H1 (cell line): ENCODE data around the gene MAP7D2.

Experiments used
- EGR1 ChIP-seq: IDR thresholded peaks from 2 replicates; pipeline ENCODE4 v1.6.1; 2011; ENCODE audit warnings: low read depth, low read length, borderline replicate concordance
- JUND ChIP-seq: IDR thresholded peaks from 2 replicates; pipeline ENCODE4 v1.6.1; 2011; ENCODE audit warnings: mild to moderate bottlenecking, improper control_type of control experiment, low read length
- POLR2A ChIP-seq, 2 experiments: IDR thresholded peaks; 1 replicate in 1 of 2; 2 replicates in 1 of 2; pipeline ENCODE4 v1.6.1; 2011; ENCODE audit warnings: low read depth in 2 of 2, low read length in 2 of 2, mild to moderate bottlenecking in 2 of 2; ENCODE audit errors: control extremely low read depth in 1 of 2
- SIN3A ChIP-seq, 2 experiments: IDR thresholded peaks in 1 of 2; conservative IDR thresholded peaks in 1 of 2; 2 replicates each; pipeline ENCODE4 v1.6.1; 2011 to 2012; ENCODE audit warnings: low read length in 2 of 2, improper control_type of control experiment in 1 of 2, low read depth in 1 of 2, mild to moderate bottlenecking in 1 of 2
- TF ChIP-seq, protein P1 (sequence below): IDR thresholded peaks from 2 replicates; pipeline ENCODE4 v1.6.1; 2011; ENCODE audit warnings: low read depth, mild to moderate bottlenecking, low read length; ENCODE audit not compliant: insufficient read depth
- TF ChIP-seq, protein P2 (sequence below), 3 experiments: IDR thresholded peaks; 1 replicate in 2 of 3; 2 replicates in 1 of 3; pipeline versions ENCODE4 v1.5.1 to v1.6.1; 2011; ENCODE audit warnings: low read length in 3 of 3, mild to moderate bottlenecking in 3 of 3, inconsistent platforms in 2 of 3, low read depth in 1 of 3, moderate library complexity in 1 of 3; ENCODE audit not compliant: insufficient read depth in 1 of 3; ENCODE audit errors: control extremely low read depth in 1 of 3

DNA sequence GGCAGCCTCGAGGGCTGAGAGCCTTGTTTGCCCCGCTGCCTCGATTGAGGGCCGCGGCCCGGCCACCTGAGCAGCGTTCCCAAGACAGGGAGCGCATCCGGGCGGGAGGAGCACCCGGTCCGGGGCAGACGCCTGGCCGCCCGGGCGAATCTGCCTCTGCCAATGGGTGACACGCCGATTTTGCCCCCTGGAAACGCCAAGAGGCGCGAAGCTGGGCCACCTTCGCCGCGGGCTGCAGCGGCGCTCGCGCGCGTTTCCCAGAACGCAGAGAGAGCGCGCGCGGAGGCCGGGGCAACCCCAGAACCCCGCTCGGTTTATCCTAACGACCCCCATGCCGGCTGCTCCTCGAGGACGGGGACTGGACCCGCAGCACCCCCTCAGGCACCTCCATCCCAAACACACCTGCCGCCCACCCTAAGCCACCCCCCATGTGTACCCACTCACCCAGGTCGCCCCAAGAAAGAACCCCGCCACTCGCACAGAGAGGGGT is 575 bp downstream of the MAP7D2 start:
- TF ChIP-seq POLR2A (IDR thresholded peaks at IDR 0.05; ENCODE audit: control extremely low read depth in 1 of 2, low read depth in 2 of 2, low read length in 2 of 2), result no peak
- TF ChIP-seq SIN3A (conservative IDR thresholded peaks at IDR 0.05 in 1 of 2, IDR thresholded peaks at IDR 0.05 in 1 of 2; ENCODE audit: low read depth in 1 of 2, low read length in 2 of 2), result no peak
- TF ChIP-seq, protein P1, sequence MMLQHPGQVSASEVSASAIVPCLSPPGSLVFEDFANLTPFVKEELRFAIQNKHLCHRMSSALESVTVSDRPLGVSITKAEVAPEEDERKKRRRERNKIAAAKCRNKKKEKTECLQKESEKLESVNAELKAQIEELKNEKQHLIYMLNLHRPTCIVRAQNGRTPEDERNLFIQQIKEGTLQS, result no peak
- TF ChIP-seq, protein P2, sequence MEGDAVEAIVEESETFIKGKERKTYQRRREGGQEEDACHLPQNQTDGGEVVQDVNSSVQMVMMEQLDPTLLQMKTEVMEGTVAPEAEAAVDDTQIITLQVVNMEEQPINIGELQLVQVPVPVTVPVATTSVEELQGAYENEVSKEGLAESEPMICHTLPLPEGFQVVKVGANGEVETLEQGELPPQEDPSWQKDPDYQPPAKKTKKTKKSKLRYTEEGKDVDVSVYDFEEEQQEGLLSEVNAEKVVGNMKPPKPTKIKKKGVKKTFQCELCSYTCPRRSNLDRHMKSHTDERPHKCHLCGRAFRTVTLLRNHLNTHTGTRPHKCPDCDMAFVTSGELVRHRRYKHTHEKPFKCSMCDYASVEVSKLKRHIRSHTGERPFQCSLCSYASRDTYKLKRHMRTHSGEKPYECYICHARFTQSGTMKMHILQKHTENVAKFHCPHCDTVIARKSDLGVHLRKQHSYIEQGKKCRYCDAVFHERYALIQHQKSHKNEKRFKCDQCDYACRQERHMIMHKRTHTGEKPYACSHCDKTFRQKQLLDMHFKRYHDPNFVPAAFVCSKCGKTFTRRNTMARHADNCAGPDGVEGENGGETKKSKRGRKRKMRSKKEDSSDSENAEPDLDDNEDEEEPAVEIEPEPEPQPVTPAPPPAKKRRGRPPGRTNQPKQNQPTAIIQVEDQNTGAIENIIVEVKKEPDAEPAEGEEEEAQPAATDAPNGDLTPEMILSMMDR (IDR thresholded peaks at IDR 0.05; ENCODE audit: control extremely low read depth in 1 of 3, insufficient read depth in 1 of 3, low read depth in 1 of 3, low read length in 3 of 3), result no peak
- no peak for TF ChIP-seq EGR1
- no peak for TF ChIP-seq JUND
